Stimulated activated CD4-positive, alpha-beta T cell treated with anti-CD3 and anti-CD28 coated beads, Interleukin-2, amount 100 ng/mL, for 4 hours (primary cell): ENCODE data around the gene MILR1.
A peak's percentile ranks its signal among the peaks of the same experiment; 100 is the strongest.

ENCODE experiments used
- DNase-seq: peaks from one replicate; pipeline ENCODE4 v3.0.0-alpha.2; 2020; ENCODE audit warnings: low read depth

MILR1 gene

GRCh38 chr17:64503341-64503740 lies 54.4 kb downstream of the MILR1 start:
- no peak for DNase-seq

- DNase-seq, result no peak
These were observed 55.2 kb downstream of the MILR1 start for GRCh38 chr17:64503821-64504768.

- DNase-seq, result no peak
These were observed 55.9 kb downstream of the MILR1 start for GRCh38 chr17:64504769-64505339.

GRCh38 chr17:64505340-64506200 lies 56.7 kb downstream of the MILR1 start:
- peak; percentile 73 for DNase-seq

GRCh38 chr17:64506201-64506575 lies 57.3 kb downstream of the MILR1 start, which contains the start of gene DDX5:
Gene DDX5, minus strand, starts transcription at chr17:64506289. Its CDS starts 170 bp downstream, at chr17:64506119.
- DNase-seq, result peak; percentile 97

GRCh38 chr17:64506576-64507412 lies 57.9 kb downstream of the MILR1 start, which contains the start of gene CEP95:
Gene CEP95, plus strand, starts transcription at chr17:64506977. Its CDS starts 121 bp downstream, at chr17:64507098.
- DNase-seq, result peak; percentile 93

GRCh38 chr17:64507413-64507782 lies 58.5 kb downstream of the MILR1 start:
- DNase-seq, result no peak

- DNase-seq, result no peak
These were observed 59.8 kb downstream of the MILR1 start for GRCh38 chr17:64508683-64509082.

- no peak for DNase-seq
These were observed 60.3 kb downstream of the MILR1 start for GRCh38 chr17:64509179-64509578.

- DNase-seq, result no peak
These were observed 66.5 kb downstream of the MILR1 start for GRCh38 chr17:64515419-64515818.

- DNase-seq, result no peak
These were observed 66.9 kb downstream of the MILR1 start for GRCh38 chr17:64515829-64516228.
